HEK293T (cell line): ENCODE data around the gene CYP4F12.

Experiments used
- ARNT ChIP-seq: fragments of 450-650 bp; IDR thresholded peaks from 2 replicates; pipeline ENCODE4 v1.6.1; 2017; ENCODE audit warnings: mild to moderate bottlenecking
- BHLHE40 ChIP-seq: fragments of 450-650 bp; IDR thresholded peaks from 2 replicates; pipeline ENCODE4 v1.6.1; 2016; ENCODE audit warnings: mild to moderate bottlenecking, moderate library complexity, borderline replicate concordance
- L3MBTL2 ChIP-seq: fragments of 450-650 bp; conservative IDR thresholded peaks from 2 replicates; pipeline ENCODE4 v1.6.1; 2016; ENCODE audit warnings: mild to moderate bottlenecking
- SUZ12 ChIP-seq: fragments of 450-650 bp; IDR thresholded peaks from 2 replicates; pipeline ENCODE4 v1.6.1; 2016; ENCODE audit warnings: mild to moderate bottlenecking
- TARDBP ChIP-seq: fragments of 450-650 bp; IDR thresholded peaks from 2 replicates; pipeline ENCODE4 v1.6.1; 2016

DNA sequence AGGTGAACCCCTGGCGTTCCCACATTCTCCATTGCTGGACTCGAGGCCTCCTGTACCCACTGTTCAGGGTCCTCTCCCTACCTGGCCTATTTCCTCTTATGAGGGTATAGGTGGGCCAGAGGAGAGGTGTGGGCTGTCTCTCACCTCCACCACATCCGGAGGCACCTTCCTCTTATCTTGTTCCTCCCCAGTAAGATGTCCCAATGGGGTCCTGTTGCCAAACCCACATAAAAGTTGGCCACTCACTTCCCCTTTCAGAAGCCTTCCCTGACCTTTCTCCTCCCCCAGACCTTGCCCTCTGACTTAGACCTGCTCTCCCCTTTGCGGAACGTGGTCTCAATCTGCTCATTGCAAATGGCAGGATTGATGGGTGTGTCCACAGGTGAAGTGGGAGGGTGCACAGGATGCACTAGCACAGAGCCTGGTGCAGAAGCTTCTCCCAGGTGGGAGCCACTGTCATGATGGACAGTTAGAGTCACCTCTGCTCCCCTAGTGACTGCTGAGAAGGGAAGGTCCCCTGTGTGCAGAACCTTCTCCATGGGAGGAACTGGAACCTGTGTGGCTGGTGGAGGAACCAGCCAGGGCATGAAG lies 30.9 kb upstream of the CYP4F12 start:
- TF ChIP-seq L3MBTL2 (no peak), SUZ12 (no peak), ARNT (no peak), BHLHE40 (no peak), TARDBP (no peak)
